ENCODE data around the gene SSR4. TPM values are rescaled to one million over a fixed set of nuclear protein-coding genes. Genes with fewer than 3 reads are reported as not detected.
A peak's percentile ranks its signal among the peaks of the same experiment; 100 is the strongest.

SSR4 gene
- total RNA-seq, 1 experiment from 2014 or later, result 203 TPM

GRCh38 chrX:153827016-153827415 is 32.5 kb downstream of the SSR4 start (continued):
- no peak for TF ChIP-seq IRF1 (CRISPR knock-in tag; IDR thresholded peaks at IDR 0.05)
- no peak for TF ChIP-seq SMAD4 (CRISPR knock-in tag; IDR thresholded peaks at IDR 0.05)
- no peak for TF ChIP-seq ERG (CRISPR knock-in tag; IDR thresholded peaks at IDR 0.05)
- TF ChIP-seq ZNF138 (CRISPR knock-in tag; conservative IDR thresholded peaks at IDR 0.05), result no peak
- no peak for TF ChIP-seq USF1 (CRISPR knock-in tag; IDR thresholded peaks at IDR 0.05)
- TF ChIP-seq PREB (CRISPR knock-in tag; IDR thresholded peaks at IDR 0.05; ENCODE audit: borderline replicate concordance), result no peak
- TF ChIP-seq JUN (CRISPR knock-in tag; IDR thresholded peaks at IDR 0.05), result no peak
- no peak for TF ChIP-seq NFE2L1 (CRISPR knock-in tag; IDR thresholded peaks at IDR 0.05)
- no peak for TF ChIP-seq ZNF423 (CRISPR knock-in tag; IDR thresholded peaks at IDR 0.05)
- TF ChIP-seq FOXP4 (CRISPR knock-in tag; IDR thresholded peaks at IDR 0.05), result no peak
- no peak for TF ChIP-seq NR2C2 (CRISPR knock-in tag; IDR thresholded peaks at IDR 0.05)

- Mint-ChIP-seq H3K4me3 (peak overlapping the region; percentile 75), H3K27me3 (ENCODE audit: low read depth) (peaks cover 3% of the 10 kb centered on the region; the same call in 1 of the 2 replicates), H3K4me1 (peaks cover 55% of the 10 kb centered on the region), H3K36me3 (peaks cover 9% of the 10 kb centered on the region; the same call in 1 of the 2 replicates), H3K27ac (peak overlapping the region; percentile 93), H3K9me3 (no peaks in the 10 kb centered on the region)
- DNase-seq (ENCODE audit: low spot score), result no peak
- ChIA-PET CTCF (interaction anchor here (1.8 kb wide), 1 partner anchor 119 kb away, joined by 5 read pairs; no protein-coding TSS in a partner anchor), POLR2A (interaction anchor here (0.6 kb wide), 1 partner anchor 81 kb away, joined by 3 read pairs; no protein-coding TSS in a partner anchor)
- no peak for ATAC-seq
- TF ChIP-seq OVOL2 (CRISPR knock-in tag; IDR thresholded peaks at IDR 0.05; ENCODE audit: borderline replicate concordance) (no peak), MXD4 (CRISPR knock-in tag; IDR thresholded peaks at IDR 0.05; ENCODE audit: borderline replicate concordance) (no peak), STAT6 (CRISPR knock-in tag; conservative IDR thresholded peaks at IDR 0.05; ENCODE audit: low read depth) (no peak), ZNF232 (CRISPR knock-in tag; IDR thresholded peaks at IDR 0.05) (no peak), NR3C1 (CRISPR knock-in tag; conservative IDR thresholded peaks at IDR 0.05; ENCODE audit: low read depth) (no peak), ARID4B (CRISPR knock-in tag; IDR thresholded peaks at IDR 0.05; ENCODE audit: borderline replicate concordance) (no peak), ZSCAN18 (CRISPR knock-in tag; IDR thresholded peaks at IDR 0.05) (no peak), FOXJ3 (CRISPR knock-in tag; IDR thresholded peaks at IDR 0.05; ENCODE audit: borderline replicate concordance) (no peak)
These were observed 33.4 kb downstream of the SSR4 start for GRCh38 chrX:153827903-153828302.

All from WTC11 (cell line).